ENCODE data around the gene NLRP1. TPM values are rescaled to one million over a fixed set of nuclear protein-coding genes. Genes with fewer than 3 reads are reported as not detected.

NLRP1 gene
- total and polyA plus RNA-seq, 9 of the 15 experiments (the other 6 are each of a cell fraction or from before 2014, with no cell fraction given) = 4.0 to 69.4 (median 27.7) TPM

- Histone ChIP-seq H3K9ac (ENCODE audit: insufficient read depth in 1 of 2, low read depth in 2 of 2, low read length in 2 of 2) (no peak overlapping the region), H3K4me1 (replicated peaks in 1 of 2; ENCODE audit: control insufficient read depth in 2 of 2, insufficient read depth in 2 of 2, low read length in 2 of 2) (no peaks in the 10 kb centered on the region), H3K9me1 (ENCODE audit: control insufficient read depth, insufficient read depth, low read length) (no peaks in the 10 kb centered on the region), H3K4me3 (no peak overlapping the region), H3K27ac (ENCODE audit: extremely low read depth, low read depth, low read length) (no peak overlapping the region), H3K27me3 (ENCODE audit: control insufficient read depth in 2 of 2, insufficient read depth in 2 of 2, low read length in 2 of 2) (no peaks in the 10 kb centered on the region), H2AFZ (ENCODE audit: low read depth, low read length) (no peak overlapping the region), H4K20me1 (replicated peaks; ENCODE audit: control insufficient read depth, insufficient read depth, low read length) (peaks cover 31% of the 10 kb centered on the region), H3K4me2 (ENCODE audit: insufficient read depth, low read length) (no peak overlapping the region), H3K36me3 (ENCODE audit: control insufficient read depth, insufficient read depth, low read length) (peaks cover 57% of the 10 kb centered on the region; the same call in 2 of the 3 replicates), H3K79me2 (ENCODE audit: control insufficient read depth, insufficient read depth, low read length) (peaks cover 38% of the 10 kb centered on the region), H3K9me3 (replicated peaks; ENCODE audit: control insufficient read depth, insufficient read depth, low read depth, low read length) (no peaks in the 10 kb centered on the region)
- no peak for ATAC-seq
- intact Hi-C loops (cut with micrococcal nuclease) = no loop called here
- ChIA-PET POLR2A (interaction anchor here (0.5 to 4.1 kb wide), 2 partner anchors 12 to 1091 kb away, joined by 4 to 23 read pairs; no protein-coding TSS in a partner anchor), CTCF (ENCODE audit: low intra/inter-chr PET ratio) (no interaction called here)
- no peak for DNase-seq (ENCODE audit: extremely low read depth in 1 of 4, low spot score in 3 of 4)
- in situ Hi-C loops (cut with MboI) = no loop called here
- no peak for TF ChIP-seq HLTF (IDR thresholded peaks at IDR 0.05)
- no peak for TF ChIP-seq RUNX1 (IDR thresholded peaks at IDR 0.05; ENCODE audit: low read depth)
- TF ChIP-seq POLR2G (IDR thresholded peaks at IDR 0.05; ENCODE audit: low read depth, low read length) = no peak
- no peak for TF ChIP-seq ZNF354B (CRISPR knock-in tag; IDR thresholded peaks at IDR 0.05)
- TF ChIP-seq CC2D1A (IDR thresholded peaks at IDR 0.05) = no peak
- no peak for TF ChIP-seq REST (IDR thresholded peaks at IDR 0.05; ENCODE audit: borderline replicate concordance)
- TF ChIP-seq REST (CRISPR knock-in tag; IDR thresholded peaks at IDR 0.05; ENCODE audit: low read depth) = no peak
- no peak for TF ChIP-seq GTF2A2 (tag; IDR thresholded peaks at IDR 0.05)
- TF ChIP-seq PYGO2 (tag; IDR thresholded peaks at IDR 0.05) = no peak
- TF ChIP-seq HDAC2 (IDR thresholded peaks at IDR 0.05) = no peak
- TF ChIP-seq RHOXF2B (CRISPR knock-in tag; conservative IDR thresholded peaks at IDR 0.05) = no peak
- TF ChIP-seq TEAD2 (tag; IDR thresholded peaks at IDR 0.05) = no peak
- no peak for TF ChIP-seq TAF7 (tag; IDR thresholded peaks at IDR 0.05)
- no peak for TF ChIP-seq ZNF507 (tag; conservative IDR thresholded peaks at IDR 0.05)
- BruUV-seq (replicated peaks) = no TSS peak
- no peak for FAIRE-seq
Observed at GRCh38 chr17:5600041-5600440, 15.7 kb upstream of the NLRP1 start.

Data from K562 (cell line).